Peyer's patch (tissue), 4 donors: ENCODE data around the gene PARVB.

ENCODE experiments used
- CTCF ChIP-seq, 6 experiments: fragments of 450-650 bp in 4 of 6; fragments of 200-600 bp in 2 of 6; sonication (generic) in 1 of 6; IDR thresholded peaks; one replicate each; pipeline ENCODE4 v1.5.1; 2017 to 2019; ENCODE audit warnings: antibody characterized with exemption in 6 of 6, mild to moderate bottlenecking in 3 of 6, moderate library complexity in 1 of 6
- POLR2A ChIP-seq, 2 donors: fragments of 450-650 bp; IDR thresholded peaks; one replicate each; pipeline ENCODE4 v1.5.1; 2017; ENCODE audit warnings: antibody characterized with exemption in 2 of 2, mild to moderate bottlenecking in 2 of 2, moderate library complexity in 2 of 2

GRCh38 chr22:44199866-44200265 lies 175.8 kb downstream of the PARVB start:
- TF ChIP-seq CTCF (IDR thresholded peaks at IDR 0.05) (no peak), POLR2A (IDR thresholded peaks at IDR 0.05) (no peak)
